Cardiac atrium fibroblast (primary cell): Measurements from ENCODE around the gene EFHB. TPM values are rescaled to one million over a fixed set of nuclear protein-coding genes. Genes with fewer than 3 reads are reported as not detected.

ENCODE experiments used
- total RNA-seq: library from RNA; depleted of rRNA; stranded (reverse); fragments of >200 nt; gene quantifications from 2 replicates; pipeline ENCODE4 v1.2.3, GENCODE V29; 2015

The EFHB gene, protein sequence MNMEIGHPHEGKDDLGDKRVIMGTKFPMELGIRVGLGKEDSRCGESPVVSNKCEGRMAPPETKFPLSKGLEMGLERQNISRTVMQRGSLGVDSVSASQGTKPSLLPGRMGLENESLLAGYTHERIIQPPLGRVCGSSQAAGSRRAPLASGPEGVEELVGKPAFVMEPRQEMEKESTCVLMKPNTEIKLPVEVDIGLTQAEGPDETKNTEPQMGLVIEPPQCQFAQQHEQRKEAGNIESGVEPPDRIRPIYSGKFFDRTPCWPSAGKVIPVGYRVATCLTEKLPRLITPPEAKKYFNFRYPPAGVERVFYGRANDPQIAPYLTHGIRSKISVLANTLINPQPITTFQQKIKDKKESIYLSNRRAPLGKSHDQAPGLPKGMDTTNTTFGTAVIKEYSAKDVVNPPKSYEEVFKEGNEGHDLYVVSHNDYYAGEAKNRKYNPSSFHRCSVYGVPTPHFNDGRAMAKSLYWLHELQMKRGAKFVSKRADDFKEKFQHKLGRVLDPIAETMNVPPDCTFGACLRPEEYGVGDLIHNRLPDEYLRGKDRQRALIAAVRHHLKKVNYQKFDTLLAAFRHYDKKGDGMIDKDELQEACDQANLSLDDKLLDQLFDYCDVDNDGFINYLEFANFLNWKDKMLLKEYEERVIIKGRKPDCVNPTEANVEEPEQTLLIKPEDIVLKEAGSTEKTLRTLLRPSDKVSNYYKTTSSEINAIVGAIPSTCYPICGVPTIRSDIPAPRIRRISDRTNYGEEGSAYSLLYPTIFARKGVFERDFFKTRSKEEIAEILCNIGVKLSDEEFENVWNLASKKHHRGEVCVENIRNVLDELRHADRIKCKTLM
- total RNA-seq = 0.54 TPM in 1 of 2 replicates, not detected in the other

DNA sequence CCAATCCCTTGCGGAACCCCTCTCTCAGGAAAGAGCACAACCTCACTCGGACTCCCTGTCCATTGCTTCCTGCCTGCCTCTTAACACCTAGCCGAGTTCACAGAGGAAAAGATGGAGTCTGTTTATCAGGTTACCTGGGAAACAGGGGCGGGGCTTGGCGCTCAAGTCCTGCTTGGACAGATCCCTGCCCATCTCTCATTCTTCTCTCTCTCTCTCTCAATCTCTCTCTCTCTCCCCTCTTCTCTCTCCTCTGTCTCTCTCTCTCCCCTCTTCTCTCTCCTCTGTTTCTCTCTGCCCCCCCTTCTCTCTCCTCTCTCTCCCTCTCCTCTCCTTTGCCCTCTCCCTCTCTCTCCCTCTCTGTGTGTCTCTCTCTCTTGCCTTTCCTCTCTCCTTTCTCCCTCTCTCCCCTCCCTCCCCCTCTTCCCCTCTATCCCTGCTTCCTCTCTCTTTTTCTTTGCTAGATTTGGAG lies at the start of gene EFHB:
Gene EFHB, minus strand, starts transcription at position 120 of the 469 bp plus-strand sequence. CDS start 199 bp downstream, outside the sequence.

DNA sequence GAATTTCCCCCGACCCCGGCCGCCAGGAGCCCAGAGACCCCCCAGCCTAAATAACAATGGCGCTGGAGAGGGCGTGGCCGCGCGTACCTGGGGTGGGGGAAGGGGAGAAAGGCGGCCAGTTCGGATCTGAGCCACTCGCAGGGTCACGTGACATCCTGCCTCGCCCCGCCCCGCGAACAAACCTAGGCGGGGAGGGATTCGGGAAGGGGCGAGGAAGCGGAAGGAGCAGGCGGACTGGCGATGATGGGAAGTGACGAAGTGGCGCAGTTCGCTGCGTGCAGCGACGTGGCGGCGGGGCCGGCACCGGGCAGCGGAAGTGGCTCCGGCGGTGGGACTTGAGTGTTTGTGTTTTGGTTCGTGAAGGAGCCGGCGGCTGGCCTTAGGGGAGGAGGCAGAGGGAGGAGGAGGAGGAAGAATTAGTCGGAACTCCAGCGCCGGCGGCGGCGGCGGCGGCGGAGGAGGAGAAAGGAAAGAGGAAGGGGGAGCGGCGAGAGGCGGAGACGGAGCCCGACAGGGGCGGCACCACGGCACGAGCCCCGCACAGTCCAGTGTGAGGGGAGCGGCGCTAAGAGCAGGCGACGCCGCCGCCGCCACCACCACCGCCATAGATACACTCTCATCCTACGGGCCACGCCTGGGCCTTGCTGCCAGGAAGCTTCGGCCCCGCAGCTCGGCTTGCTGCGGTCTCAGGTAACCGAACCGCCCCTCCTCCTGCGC lies 13.0 kb upstream of the EFHB start, which contains the start of gene RAB5A:
Gene RAB5A, plus strand, starts transcription at position 266 of the 717 bp plus-strand sequence. CDS start 3,802 bp downstream, outside the sequence.

Other genes starting within 250 kb of the EFHB start
- gene RAB5A, start 12.9 kb upstream of the EFHB start, total RNA-seq = 73.2 and 89.0 TPM in 2 replicates
- gene PP2D1, start 78.0 kb upstream of the EFHB start, total RNA-seq = not detected in 2 replicates
- gene KAT2B, start 106.2 kb upstream of the EFHB start, total RNA-seq = 4.9 and 5.3 TPM in 2 replicates